ENCODE data around the gene STBD1. TPM values are rescaled to one million over a fixed set of nuclear protein-coding genes. Genes with fewer than 3 reads are reported as not detected.
A peak's percentile ranks its signal among the peaks of the same experiment; 100 is the strongest.

STBD1 gene
- total and polyA plus RNA-seq, 12 donors, result 14.8 to 53.7 (median 22.6) TPM

DNA sequence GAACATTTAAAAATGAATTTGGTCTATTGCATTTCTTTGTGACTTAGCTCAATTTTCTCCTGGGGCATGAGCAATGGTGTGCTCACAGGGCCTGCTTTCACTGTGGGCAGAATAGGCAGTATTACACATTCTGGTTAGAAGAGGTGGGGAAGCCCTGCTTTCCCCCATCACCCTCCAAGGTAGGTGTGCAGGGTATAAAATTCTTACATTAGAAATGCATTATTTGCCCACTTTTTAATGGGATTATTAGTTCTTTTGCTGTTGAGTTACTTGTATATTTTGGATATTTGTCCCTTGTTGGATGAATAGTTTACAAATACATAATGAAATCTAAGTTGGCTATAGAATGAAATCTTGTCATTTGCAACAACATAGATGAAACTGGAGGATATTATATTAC, 8.3 kb upstream of the STBD1 start:
- no peak for ATAC-seq
- H3K4me3 ChIP-seq, result no peak overlapping the region
- no peaks in the 10 kb centered on the region for H3K27me3 ChIP-seq
- H3K4me1 ChIP-seq, result peaks cover 0 to 47% (median 20%) of the 10 kb centered on the region in 9 donors
- no peaks in the 10 kb centered on the region for H3K36me3 ChIP-seq
- TF ChIP-seq, protein P1, sequence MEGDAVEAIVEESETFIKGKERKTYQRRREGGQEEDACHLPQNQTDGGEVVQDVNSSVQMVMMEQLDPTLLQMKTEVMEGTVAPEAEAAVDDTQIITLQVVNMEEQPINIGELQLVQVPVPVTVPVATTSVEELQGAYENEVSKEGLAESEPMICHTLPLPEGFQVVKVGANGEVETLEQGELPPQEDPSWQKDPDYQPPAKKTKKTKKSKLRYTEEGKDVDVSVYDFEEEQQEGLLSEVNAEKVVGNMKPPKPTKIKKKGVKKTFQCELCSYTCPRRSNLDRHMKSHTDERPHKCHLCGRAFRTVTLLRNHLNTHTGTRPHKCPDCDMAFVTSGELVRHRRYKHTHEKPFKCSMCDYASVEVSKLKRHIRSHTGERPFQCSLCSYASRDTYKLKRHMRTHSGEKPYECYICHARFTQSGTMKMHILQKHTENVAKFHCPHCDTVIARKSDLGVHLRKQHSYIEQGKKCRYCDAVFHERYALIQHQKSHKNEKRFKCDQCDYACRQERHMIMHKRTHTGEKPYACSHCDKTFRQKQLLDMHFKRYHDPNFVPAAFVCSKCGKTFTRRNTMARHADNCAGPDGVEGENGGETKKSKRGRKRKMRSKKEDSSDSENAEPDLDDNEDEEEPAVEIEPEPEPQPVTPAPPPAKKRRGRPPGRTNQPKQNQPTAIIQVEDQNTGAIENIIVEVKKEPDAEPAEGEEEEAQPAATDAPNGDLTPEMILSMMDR (IDR thresholded peaks at IDR 0.05), result no peak
- no peak for DNase-seq
- peaks cover 0 to 23% (median 0%) of the 10 kb centered on the region in 11 donors for H3K9me3 ChIP-seq
- no peak overlapping the region for H3K27ac ChIP-seq
- intact Hi-C loops (cut with DNase I), result no loop called here

- ATAC-seq (peak in 1 of 8 donors; percentile 33), DNase-seq (peak in 1 of 2 donors; percentile 12)
- intact Hi-C loops (cut with DNase I), result loop anchor here in 2 of 10 donors (10.0 kb wide), 2 partner anchors 85 to 285 kb away; partner anchors contain the start of gene SCARB2 (in 1 of the 2)
- Histone ChIP-seq H3K36me3 (no peaks in the 10 kb centered on the region), H3K27ac (no peak overlapping the region), H3K27me3 (peaks cover 0 to 2% (median 0%) of the 10 kb centered on the region in 7 donors), H3K4me3 (no peak overlapping the region), H3K4me1 (peaks cover 0 to 49% (median 15%) of the 10 kb centered on the region in 9 donors), H3K9me3 (peaks cover 0 to 23% (median 0%) of the 10 kb centered on the region in 11 donors)
- WGBS, 2 donors, result 76 to 79% methylated on average over 4 of the region's 4 CpGs
- TF ChIP-seq, protein P1 (IDR thresholded peaks at IDR 0.05), result no peak
These were observed 6.5 kb upstream of the STBD1 start for GRCh38 chr4:76300012-76300411.

- no peaks in the 10 kb centered on the region for H3K36me3 ChIP-seq
- H3K9me3 ChIP-seq, result peaks cover 0 to 23% (median 0%) of the 10 kb centered on the region in 11 donors
- H3K27ac ChIP-seq, result peak overlapping the region in 9 of 10 donors; percentile 17 to 70 (median 61)
- WGBS, 2 donors, result 83 to 91% methylated on average over 4 of the region's 4 CpGs
- DNase-seq (no peak), ATAC-seq (peak in 5 of 8 donors; percentile 28 to 65 (median 41))
- H3K4me3 ChIP-seq, result no peak overlapping the region
- intact Hi-C loops (cut with DNase I), result loop anchor here in 2 of 10 donors (10.0 kb wide), 2 partner anchors 86 to 284 kb away; partner anchors contain the start of gene SCARB2 (in 1 of the 2)
- peaks cover 0 to 58% (median 18%) of the 10 kb centered on the region in 9 donors for H3K4me1 ChIP-seq
- TF ChIP-seq, protein P1 (IDR thresholded peaks at IDR 0.05), result no peak
- peaks cover 0 to 7% (median 0%) of the 10 kb centered on the region in 7 donors for H3K27me3 ChIP-seq
These were observed 5.3 kb upstream of the STBD1 start for GRCh38 chr4:76301068-76301774.

DNA sequence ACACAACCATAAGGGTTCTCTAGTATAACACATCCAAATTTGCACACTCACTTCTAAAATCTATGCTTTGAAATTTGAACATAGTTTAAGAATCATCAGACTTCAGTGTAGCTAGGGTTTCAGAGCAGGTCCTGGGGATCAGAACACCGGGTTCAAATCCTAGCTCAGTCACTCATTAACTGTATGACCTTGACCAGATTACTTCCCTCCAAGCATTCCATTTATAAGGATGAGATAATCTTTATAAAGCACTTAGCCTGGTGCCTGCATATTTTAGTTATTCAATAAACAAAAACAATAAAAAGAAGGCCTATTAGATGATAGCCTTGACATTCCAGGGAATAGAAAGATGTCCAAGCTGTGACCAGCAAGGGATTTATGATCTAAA, 4.8 kb upstream of the STBD1 start:
- Histone ChIP-seq H3K36me3 (no peaks in the 10 kb centered on the region), H3K27ac (peak overlapping the region in 9 of 10 donors; percentile 17 to 70 (median 61)), H3K4me1 (peaks cover 0 to 58% (median 19%) of the 10 kb centered on the region in 9 donors), H3K4me3 (no peak overlapping the region), H3K27me3 (peaks cover 0 to 7% (median 0%) of the 10 kb centered on the region in 7 donors), H3K9me3 (peaks cover 0 to 19% (median 0%) of the 10 kb centered on the region in 11 donors)
- WGBS, 2 donors, result 35 to 50% methylated on average over 1 of the region's 1 CpG
- intact Hi-C loops (cut with DNase I), result loop anchor here in 2 of 10 donors (10.0 kb wide), 2 partner anchors 87 to 283 kb away; partner anchors contain the start of gene SCARB2 (in 1 of the 2)
- no peak for DNase-seq
- no peak for ATAC-seq
- TF ChIP-seq, protein P1 (IDR thresholded peaks at IDR 0.05), result no peak

Data from heart right ventricle (tissue), 16 donors.